ENCODE data around the gene GPRIN2. TPM values are rescaled to one million over a fixed set of nuclear protein-coding genes. Genes with fewer than 3 reads are reported as not detected.
"Not testable (repeated sequence)": the region's sequence is repeated elsewhere in the genome, so short reads cannot be mapped to it uniquely, and the experiment has no call there.

Gene GPRIN2
- total RNA-seq, 1 donor from 2014 or later: 56.2 TPM

DNA sequence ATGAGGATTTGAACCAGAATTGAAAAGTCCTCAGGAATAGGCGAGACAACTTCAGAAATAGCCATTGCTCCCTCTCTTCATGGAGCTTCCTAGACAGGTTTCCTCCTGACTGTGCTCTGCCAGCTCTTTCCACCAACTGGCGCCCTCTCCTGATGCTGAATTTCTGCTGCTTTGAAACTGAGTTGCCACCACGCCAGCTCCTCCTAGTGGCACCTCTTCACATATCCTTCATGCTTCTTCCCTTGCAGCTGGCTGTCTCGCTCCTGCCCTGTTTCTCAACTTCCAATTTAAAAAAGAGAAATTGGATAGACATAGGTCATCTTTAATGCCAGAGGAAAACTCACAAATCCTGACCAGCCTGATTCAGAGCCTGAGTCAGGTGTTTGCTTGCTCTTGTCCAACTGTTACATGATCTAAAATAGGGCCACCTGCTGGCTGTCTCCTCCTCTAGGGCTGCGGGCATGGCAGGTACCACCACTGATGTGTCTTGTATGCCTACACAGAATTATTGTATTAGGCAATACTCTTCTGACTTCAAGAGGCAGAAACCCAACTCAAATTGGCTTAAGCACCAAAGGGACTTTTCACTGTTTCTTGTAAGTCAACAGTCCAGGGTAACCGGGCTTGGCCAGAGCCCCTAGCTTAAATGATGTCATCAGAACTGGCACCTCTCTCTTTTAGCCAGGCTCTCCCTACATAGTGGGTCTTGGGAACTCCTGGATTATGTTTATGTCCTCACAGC, 9.3 kb upstream of the GPRIN2 start:
- DNase-seq (peak; percentile 86), ATAC-seq (peak; percentile 94)
- H3K4me3 ChIP-seq; H3K27me3 ChIP-seq; H3K27ac ChIP-seq; H3K9me3 ChIP-seq; intact Hi-C loops (cut with DNase I); H3K36me3 ChIP-seq; H3K4me1 ChIP-seq: not testable (repeated sequence)
- TF ChIP-seq, protein P1, sequence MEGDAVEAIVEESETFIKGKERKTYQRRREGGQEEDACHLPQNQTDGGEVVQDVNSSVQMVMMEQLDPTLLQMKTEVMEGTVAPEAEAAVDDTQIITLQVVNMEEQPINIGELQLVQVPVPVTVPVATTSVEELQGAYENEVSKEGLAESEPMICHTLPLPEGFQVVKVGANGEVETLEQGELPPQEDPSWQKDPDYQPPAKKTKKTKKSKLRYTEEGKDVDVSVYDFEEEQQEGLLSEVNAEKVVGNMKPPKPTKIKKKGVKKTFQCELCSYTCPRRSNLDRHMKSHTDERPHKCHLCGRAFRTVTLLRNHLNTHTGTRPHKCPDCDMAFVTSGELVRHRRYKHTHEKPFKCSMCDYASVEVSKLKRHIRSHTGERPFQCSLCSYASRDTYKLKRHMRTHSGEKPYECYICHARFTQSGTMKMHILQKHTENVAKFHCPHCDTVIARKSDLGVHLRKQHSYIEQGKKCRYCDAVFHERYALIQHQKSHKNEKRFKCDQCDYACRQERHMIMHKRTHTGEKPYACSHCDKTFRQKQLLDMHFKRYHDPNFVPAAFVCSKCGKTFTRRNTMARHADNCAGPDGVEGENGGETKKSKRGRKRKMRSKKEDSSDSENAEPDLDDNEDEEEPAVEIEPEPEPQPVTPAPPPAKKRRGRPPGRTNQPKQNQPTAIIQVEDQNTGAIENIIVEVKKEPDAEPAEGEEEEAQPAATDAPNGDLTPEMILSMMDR (IDR thresholded peaks at IDR 0.05): peak; percentile 68

DNA sequence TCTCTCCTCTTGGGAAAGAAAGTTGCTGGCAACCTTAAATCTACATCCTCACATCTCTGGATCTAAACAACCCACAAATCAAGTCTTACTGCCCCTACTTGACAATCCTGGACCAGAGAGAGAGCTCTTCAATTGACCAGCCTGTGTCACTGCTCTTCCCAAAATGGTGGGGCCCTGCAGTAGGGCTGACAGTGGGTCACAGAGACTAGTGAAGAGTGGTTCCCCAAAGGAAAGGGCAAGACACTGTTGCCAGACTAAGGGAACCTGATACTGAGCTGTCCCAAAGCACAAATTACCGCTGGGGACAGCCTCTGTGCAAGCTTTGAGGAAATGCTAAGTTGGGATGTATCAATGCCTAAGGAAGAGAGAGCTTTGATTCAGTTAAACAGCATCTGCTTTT, 4.5 kb upstream of the GPRIN2 start:
- peaks cover 40% of the 10 kb centered on the region for H3K27me3 ChIP-seq
- no peaks in the 10 kb centered on the region for H3K9me3 ChIP-seq
- H3K4me3 ChIP-seq: no peak overlapping the region
- intact Hi-C loops (cut with DNase I): no loop called here
- TF ChIP-seq, protein P1 (IDR thresholded peaks at IDR 0.05): no peak
- no peak overlapping the region for H3K27ac ChIP-seq
- ATAC-seq (no peak), DNase-seq (peak; percentile 53)
- H3K36me3 ChIP-seq: no peaks in the 10 kb centered on the region
- H3K4me1 ChIP-seq: no peaks in the 10 kb centered on the region

GRCh38 chr10:46560381-46560780, 3.9 kb upstream of the GPRIN2 start:
- H3K27me3 ChIP-seq: peaks cover 46% of the 10 kb centered on the region
- H3K4me3 ChIP-seq: no peak overlapping the region
- no peak overlapping the region for H3K27ac ChIP-seq
- no peaks in the 10 kb centered on the region for H3K4me1 ChIP-seq
- intact Hi-C loops (cut with DNase I): no loop called here
- DNase-seq: peak; percentile 60
- no peak for ATAC-seq
- no peaks in the 10 kb centered on the region for H3K9me3 ChIP-seq
- TF ChIP-seq, protein P1 (IDR thresholded peaks at IDR 0.05): no peak
- H3K36me3 ChIP-seq: no peaks in the 10 kb centered on the region

- DNase-seq (no peak), ATAC-seq (no peak)
- TF ChIP-seq, protein P1 (IDR thresholded peaks at IDR 0.05): no peak
- H3K4me3 ChIP-seq: no peak overlapping the region
- intact Hi-C loops (cut with DNase I): no loop called here
- H3K27me3 ChIP-seq: peaks cover 55% of the 10 kb centered on the region
- no peak overlapping the region for H3K27ac ChIP-seq
- H3K9me3 ChIP-seq: no peaks in the 10 kb centered on the region
- H3K4me1 ChIP-seq: no peaks in the 10 kb centered on the region
- no peaks in the 10 kb centered on the region for H3K36me3 ChIP-seq
These were observed 2.8 kb upstream of the GPRIN2 start for GRCh38 chr10:46559231-46559671.

- Histone ChIP-seq H3K36me3 (no peaks in the 10 kb centered on the region), H3K9me3 (no peaks in the 10 kb centered on the region), H3K27me3 (peaks cover 57% of the 10 kb centered on the region), H3K4me1 (no peaks in the 10 kb centered on the region), H3K4me3 (no peak overlapping the region), H3K27ac (no peak overlapping the region)
- DNase-seq: peak; percentile 67
- intact Hi-C loops (cut with DNase I): no loop called here
- ATAC-seq: no peak
- TF ChIP-seq, protein P1 (IDR thresholded peaks at IDR 0.05): no peak
These were observed 2.1 kb upstream of the GPRIN2 start for GRCh38 chr10:46558392-46559185.
